Adrenal gland (tissue), 12 donors: Measurements from ENCODE around the gene MAVS. TPM values are rescaled to one million over a fixed set of nuclear protein-coding genes. Genes with fewer than 3 reads are reported as not detected.

Source experiments
- DNase-seq, 7 donors: peaks; one replicate each; pipeline ENCODE4 v3.0.0-alpha.2; 2019 to 2020
- H3K27ac ChIP-seq, 5 donors: fragments of 200-600 bp; sonication (generic) in 4 of 5; 1 replicate in 3 of 5; 2 replicates in 2 of 5; pipeline versions ENCODE4 v1.5.1 to v1.8.0; 2016 to 2020; ENCODE audit warnings: mild to moderate bottlenecking in 1 of 5
- H3K27me3 ChIP-seq: fragments of 200-600 bp; 2 replicates; pipeline ENCODE4 v1.8.0; 2021
- H3K36me3 ChIP-seq, 2 donors: fragments of 200-600 bp; replicated peaks in 1 of 2; 1 replicate in 1 of 2; 2 replicates in 1 of 2; pipeline versions ENCODE4 v1.5.1 to v1.8.0; 2018 to 2022
- H3K4me1 ChIP-seq, 2 donors: fragments of 200-600 bp; replicated peaks in 1 of 2; 1 replicate in 1 of 2; 2 replicates in 1 of 2; pipeline versions ENCODE4 v1.5.1 to v1.8.0; 2018 to 2021
- H3K4me3 ChIP-seq, 4 donors: fragments of 200-600 bp; sonication (generic) in 3 of 4; one replicate each; pipeline ENCODE4 v1.5.1; 2016 to 2018
- H3K9me3 ChIP-seq, 3 donors: fragments of 200-600 bp; sonication (generic) in 1 of 3; replicated peaks in 1 of 3; 1 replicate in 2 of 3; 2 replicates in 1 of 3; pipeline versions ENCODE4 v1.5.1 to v1.8.0; 2016 to 2021
- POLR2A ChIP-seq, 2 donors: fragments of 450-650 bp; IDR thresholded peaks; one replicate each; pipeline ENCODE4 v1.6.1; 2017; ENCODE audit warnings: antibody characterized with exemption in 2 of 2, mild to moderate bottlenecking in 2 of 2, moderate library complexity in 1 of 2
- WGBS, 4 donors: extraction: QIAGEN DNeasy Blood & Tissue Kit in 2 of 4; methylation state at CpG; one replicate each; pipeline versions ENCODE4 v1.1.5 to v1.1.7; 2013 to 2017; 5-methylcytosine and 5-hydroxymethylcytosine counted together
- intact Hi-C, 2 donors: fragments of 100-400 bp; cut with DNase I; formaldehyde crosslinking; loops; one replicate each; pipeline versions ENCODE4 v1.14.1 to v1.15.0; 2022 to 2023
- polyA plus RNA-seq, 3 donors: library from polyadenylated mRNA; stranded (reverse); fragments of 200-250 nt in 2 of 3; fragments of 350-450 nt in 1 of 3; fragmentation: Illumina TruSeq in 1 of 3; extraction: RNeasy Lipid Tissue Mini Kit (QIAGEN cat#74804) in 1 of 3; gene quantifications; one replicate each; pipeline ENCODE4 v1.2.3, GENCODE V29; 2013 to 2014
- total RNA-seq, 9 donors: library from RNA; depleted of rRNA in 4 of 9; stranded (reverse); fragments of >200 nt in 4 of 9; fragments of 120-200 nt in 1 of 9; fragmentation: NEBNext Ultra II Directional in 1 of 9; extraction: Animal tissue kit (Norgen Biotek cat#: 25700) in 1 of 9; gene quantifications; one replicate each; pipeline versions ENCODE4 v1.1.0 to v1.2.4, GENCODE V29; 2013 to 2023
- TF ChIP-seq, protein P1 (sequence below), 6 experiments: fragments of 450-650 bp in 4 of 6; fragments of 200-600 bp in 2 of 6; sonication (generic) in 1 of 6; IDR thresholded peaks; 1 replicate in 5 of 6; 2 replicates in 1 of 6; pipeline versions ENCODE4 v1.5.1 to v1.8.0; 2016 to 2021; ENCODE audit warnings: antibody characterized with exemption in 6 of 6, mild to moderate bottlenecking in 2 of 6, moderate library complexity in 1 of 6
- donor health status: healthy with polysubstance abuse.
- donor health status: Bipolar disorder and iron deficiency.
- donor health status: DM: yes; HTN: yes; CAD: no.
- donor health status: DM: no; HTN: no; CAD: no.
- donor health status: DM: no; HTN: no; CAD: no.
- donor health status: DM: yes; HTN: yes; CAD: no.

The MAVS gene
- total and polyA plus RNA-seq, 12 donors = 10.0 to 46.7 (median 31.4) TPM

DNA sequence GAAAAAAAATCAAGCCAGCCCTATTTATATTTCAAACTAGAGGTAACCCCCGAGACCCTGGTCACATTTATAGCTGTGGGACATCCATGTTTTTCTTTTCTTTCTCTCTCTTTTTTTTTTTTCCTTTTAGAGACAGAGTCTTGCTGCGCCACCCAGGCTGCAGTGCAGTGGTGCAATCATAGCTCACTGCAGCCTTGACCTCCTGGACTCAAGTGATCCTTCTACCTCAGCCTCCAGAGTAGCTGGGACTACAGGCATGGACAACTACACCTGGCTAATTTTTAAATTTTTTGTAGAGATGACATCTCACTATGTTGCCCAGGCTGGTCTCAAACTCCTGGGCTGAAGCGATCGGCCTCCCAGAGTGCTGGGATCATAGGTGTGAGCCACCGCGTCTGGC, 12.1 kb downstream of the MAVS start:
- WGBS, 4 donors = 93 to 96% (median 95%) methylated on average over 6 of the region's 6 CpGs
- H3K4me1 ChIP-seq = no peaks in the 10 kb centered on the region
- no peak for DNase-seq
- TF ChIP-seq POLR2A (IDR thresholded peaks at IDR 0.05) = no peak
- TF ChIP-seq, protein P1, sequence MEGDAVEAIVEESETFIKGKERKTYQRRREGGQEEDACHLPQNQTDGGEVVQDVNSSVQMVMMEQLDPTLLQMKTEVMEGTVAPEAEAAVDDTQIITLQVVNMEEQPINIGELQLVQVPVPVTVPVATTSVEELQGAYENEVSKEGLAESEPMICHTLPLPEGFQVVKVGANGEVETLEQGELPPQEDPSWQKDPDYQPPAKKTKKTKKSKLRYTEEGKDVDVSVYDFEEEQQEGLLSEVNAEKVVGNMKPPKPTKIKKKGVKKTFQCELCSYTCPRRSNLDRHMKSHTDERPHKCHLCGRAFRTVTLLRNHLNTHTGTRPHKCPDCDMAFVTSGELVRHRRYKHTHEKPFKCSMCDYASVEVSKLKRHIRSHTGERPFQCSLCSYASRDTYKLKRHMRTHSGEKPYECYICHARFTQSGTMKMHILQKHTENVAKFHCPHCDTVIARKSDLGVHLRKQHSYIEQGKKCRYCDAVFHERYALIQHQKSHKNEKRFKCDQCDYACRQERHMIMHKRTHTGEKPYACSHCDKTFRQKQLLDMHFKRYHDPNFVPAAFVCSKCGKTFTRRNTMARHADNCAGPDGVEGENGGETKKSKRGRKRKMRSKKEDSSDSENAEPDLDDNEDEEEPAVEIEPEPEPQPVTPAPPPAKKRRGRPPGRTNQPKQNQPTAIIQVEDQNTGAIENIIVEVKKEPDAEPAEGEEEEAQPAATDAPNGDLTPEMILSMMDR (IDR thresholded peaks at IDR 0.05) = no peak
- intact Hi-C loops = loop anchor here in 1 of 2 donors (10.0 kb wide), 1 partner anchor 184 kb away; no protein-coding TSS in a partner anchor
- H3K36me3 ChIP-seq = peaks cover 0 to 74% of the 10 kb centered on the region in 2 donors
- no peak overlapping the region for H3K27ac ChIP-seq
- H3K27me3 ChIP-seq = no peaks in the 10 kb centered on the region
- no peak overlapping the region for H3K4me3 ChIP-seq
- no peaks in the 10 kb centered on the region for H3K9me3 ChIP-seq

DNA sequence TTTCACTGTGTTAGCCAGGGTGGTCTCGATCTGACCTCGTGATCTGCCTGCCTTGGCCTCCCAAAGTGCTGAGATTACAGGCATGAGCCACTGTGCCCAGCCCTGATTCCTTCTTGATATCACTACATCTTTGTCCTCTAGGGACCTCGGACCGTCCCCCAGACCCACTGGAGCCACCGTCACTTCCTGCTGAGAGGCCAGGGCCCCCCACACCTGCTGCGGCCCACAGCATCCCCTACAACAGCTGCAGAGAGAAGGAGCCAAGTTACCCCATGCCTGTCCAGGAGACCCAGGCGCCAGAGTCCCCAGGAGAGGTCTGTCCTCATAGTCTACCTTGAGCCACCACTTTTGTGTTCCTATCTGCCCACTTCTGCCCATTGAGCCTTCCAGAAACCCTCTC, 14.6 kb downstream of the MAVS start:
- DNase-seq = no peak
- Histone ChIP-seq H3K27me3 (no peaks in the 10 kb centered on the region), H3K36me3 (peaks cover 0 to 89% of the 10 kb centered on the region in 2 donors), H3K27ac (no peak overlapping the region), H3K4me3 (no peak overlapping the region), H3K9me3 (no peaks in the 10 kb centered on the region), H3K4me1 (no peaks in the 10 kb centered on the region)
- TF ChIP-seq, protein P1 (IDR thresholded peaks at IDR 0.05) = no peak
- no peak for TF ChIP-seq POLR2A (IDR thresholded peaks at IDR 0.05)
- WGBS, 4 donors = 94 to 98% (median 97%) methylated on average over 6 to 7 of the region's 7 CpGs
- intact Hi-C loops = no loop called here

DNA sequence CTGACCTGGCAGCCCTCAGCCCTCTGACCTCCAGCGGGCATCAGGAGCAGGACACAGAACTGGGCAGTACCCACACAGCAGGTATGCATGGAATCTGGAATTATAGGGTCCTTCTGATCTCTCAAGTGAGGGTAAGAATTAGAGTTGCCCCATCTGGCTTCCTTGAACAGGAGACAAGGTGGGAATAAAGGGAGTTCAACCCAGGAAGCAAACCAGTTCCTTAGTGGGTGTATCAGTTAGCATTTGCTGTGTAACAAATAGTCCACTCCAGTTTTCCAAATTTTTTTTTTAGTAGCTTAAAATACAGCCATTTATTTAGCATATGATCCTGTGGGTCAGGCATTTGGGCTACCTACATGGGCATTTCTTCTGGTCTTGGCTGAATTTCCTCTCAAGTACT, 15.7 kb downstream of the MAVS start:
- H3K36me3 ChIP-seq = peaks cover 0 to 90% of the 10 kb centered on the region in 2 donors
- intact Hi-C loops = no loop called here
- 80 to 100% (median 100%) methylated on average over 1 of the region's 1 CpG for WGBS, 4 donors

DNA sequence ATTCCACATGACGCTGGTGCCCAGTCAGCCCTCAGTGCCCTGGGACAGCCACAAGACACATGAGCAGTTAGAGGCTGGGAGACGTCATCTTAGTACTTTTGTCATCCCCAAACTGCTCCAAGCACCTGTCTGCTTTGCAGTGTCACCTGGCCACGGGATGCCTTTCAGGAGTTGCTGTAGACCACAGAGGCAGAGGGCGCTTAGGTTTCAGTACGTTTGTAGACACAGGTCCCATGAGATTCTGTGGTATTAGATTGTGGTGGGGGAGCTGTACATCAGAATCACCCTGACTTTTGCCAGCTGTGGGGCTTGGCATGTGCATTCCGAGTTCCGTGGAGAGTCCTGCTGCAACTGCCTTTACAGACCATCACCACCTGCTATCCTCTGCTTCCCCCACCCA, 16.7 kb downstream of the MAVS start:
- TF ChIP-seq, protein P1 (IDR thresholded peaks at IDR 0.05) = no peak
- TF ChIP-seq POLR2A (IDR thresholded peaks at IDR 0.05) = no peak
- intact Hi-C loops = no loop called here

More for the DNA sequence above, 15.7 kb downstream of the MAVS start:
- no peaks in the 10 kb centered on the region for H3K4me1 ChIP-seq
- H3K9me3 ChIP-seq = no peaks in the 10 kb centered on the region
- H3K27me3 ChIP-seq = no peaks in the 10 kb centered on the region
- no peak overlapping the region for H3K4me3 ChIP-seq
- no peak for DNase-seq
- TF ChIP-seq, protein P1 (IDR thresholded peaks at IDR 0.05) = no peak
- no peak for TF ChIP-seq POLR2A (IDR thresholded peaks at IDR 0.05)
- H3K27ac ChIP-seq = no peak overlapping the region

More for the DNA sequence above, 16.7 kb downstream of the MAVS start:
- no peaks in the 10 kb centered on the region for H3K27me3 ChIP-seq
- no peaks in the 10 kb centered on the region for H3K4me1 ChIP-seq
- no peak for DNase-seq
- WGBS, 4 donors = 83 to 98% (median 91%) methylated on average over 7 of the region's 7 CpGs
- no peaks in the 10 kb centered on the region for H3K9me3 ChIP-seq
- no peak overlapping the region for H3K27ac ChIP-seq
- no peak overlapping the region for H3K4me3 ChIP-seq
- H3K36me3 ChIP-seq = peaks cover 0 to 83% of the 10 kb centered on the region in 2 donors
